Esophagus squamous epithelium (tissue), 5 donors: ENCODE measurements around the gene SLC25A43. TPM values are rescaled to one million over a fixed set of nuclear protein-coding genes. Genes with fewer than 3 reads are reported as not detected.
A peak's percentile ranks its signal among the peaks of the same experiment; 100 is the strongest.

Experiments used
- DNase-seq: peaks from one replicate; lab custom pipeline; 2025; lab: John Stamatoyannopoulos, UW
- H3K27ac ChIP-seq, 4 donors: fragments of 200-600 bp; sonication (generic); one replicate each; pipeline ENCODE4 v1.5.1; 2016 to 2019; ENCODE audit warnings: mild to moderate bottlenecking in 1 of 4
- H3K27me3 ChIP-seq, 4 donors: fragments of 200-600 bp; sonication (generic); 1 replicate in 3 of 4; 2 replicates in 1 of 4; pipeline versions ENCODE4 v1.5.1 to v1.6.0; 2017 to 2021; ENCODE audit warnings: antibody characterized with exemption in 1 of 4
- H3K36me3 ChIP-seq, 3 donors: fragments of 200-600 bp; sonication (generic); one replicate each; pipeline ENCODE4 v1.5.1; 2016 to 2019
- H3K4me1 ChIP-seq, 3 donors: fragments of 200-600 bp; sonication (generic); one replicate each; pipeline ENCODE4 v1.5.1; 2017 to 2019
- H3K4me3 ChIP-seq, 4 donors: fragments of 200-600 bp; sonication (generic); 1 replicate in 3 of 4; 2 replicates in 1 of 4; pipeline ENCODE4 v1.5.1; 2016 to 2019; ENCODE audit warnings: mild to moderate bottlenecking in 2 of 4, moderate library complexity in 1 of 4
- H3K9me3 ChIP-seq, 3 donors: fragments of 200-600 bp; sonication (generic); one replicate each; pipeline ENCODE4 v1.5.1; 2016 to 2019
- CTCF ChIP-seq, 6 experiments: fragments of 450-650 bp in 4 of 6; fragments of 200-600 bp in 2 of 6; sonication (generic) in 2 of 6; IDR thresholded peaks; one replicate each; pipeline ENCODE4 v1.5.1; 2016 to 2019; ENCODE audit warnings: antibody characterized with exemption in 6 of 6, mild to moderate bottlenecking in 4 of 6, moderate library complexity in 4 of 6
- POLR2A ChIP-seq, 4 donors: fragments of 450-650 bp; IDR thresholded peaks; one replicate each; pipeline ENCODE4 v1.6.1; 2017; ENCODE audit warnings: antibody characterized with exemption in 4 of 4, mild to moderate bottlenecking in 4 of 4, moderate library complexity in 3 of 4
- WGBS, 2 donors: methylation state at CpG; one replicate each; pipeline ENCODE4 v1.1.5; 2018; 5-methylcytosine and 5-hydroxymethylcytosine counted together
- intact Hi-C: fragments of 100-400 bp; cut with DNase I; formaldehyde crosslinking; loops from one replicate; pipeline ENCODE4 v1.15.0; 2022
- small RNA-seq, 4 donors: library from RNA; depleted of rRNA; stranded (forward); fragments of <200 nt; gene quantifications; one replicate each; pipeline ENCODE3, GENCODE V24; 2016
- total RNA-seq, 4 donors: library from RNA; depleted of rRNA; stranded (reverse); fragments of >200 nt; gene quantifications; one replicate each; pipeline ENCODE4 v1.1.0, GENCODE V29; 2016
- donor health status: DM: yes; HTN: yes; CAD: no.

Gene SLC25A43
- total RNA-seq, 4 donors from 2014 or later = 26.1 to 39.0 (median 33.3) TPM

GRCh38 chrX:119503484-119503861, 104.3 kb downstream of the SLC25A43 start:
- no peaks in the 10 kb centered on the region for H3K9me3 ChIP-seq
- no peak for DNase-seq
- peak overlapping the region; percentile 82 to 90 (median 84) for H3K27ac ChIP-seq
- peaks cover 8 to 48% (median 12%) of the 10 kb centered on the region in 3 donors for H3K4me1 ChIP-seq
- WGBS, 2 donors = 80% methylated on average over 1 of the region's 2 CpGs; no CpG with 5 or more reads in 1 of the 2 donors
- no peak overlapping the region for H3K4me3 ChIP-seq
- H3K27me3 ChIP-seq = no peaks in the 10 kb centered on the region
- TF ChIP-seq POLR2A (IDR thresholded peaks at IDR 0.05) (no peak), CTCF (IDR thresholded peaks at IDR 0.05) (no peak)
- intact Hi-C loops = no loop called here
- H3K36me3 ChIP-seq = no peaks in the 10 kb centered on the region

Small RNAs within 50 kb of the gene (small RNA-seq; reads per million reads assigned to genes)
- gene RNU1-67P (0.09 to 1.6 (median 0.22) reads per million in 4 donors), gene RNY3P16 (0 reads per million in 4 donors)

Other genes with a start within 250 kb of the SLC25A43 start
- 100 to 1,000 TPM in 1 of 4 donors, 10 to 100 TPM in 3; 50.5 to 105 (median 68.3) TPM for gene PGRMC1, start 163.1 kb upstream of the SLC25A43 start, total RNA-seq
- gene SLC25A5, start 69.1 kb downstream of the SLC25A43 start, total RNA-seq = 100 to 1,000 TPM; 427 to 606 (median 480) TPM
- gene STEEP1, start 166.1 kb downstream of the SLC25A43 start, total RNA-seq = 10 to 100 TPM; 14.8 to 31.1 (median 17.2) TPM
- gene UBE2A, start 175.2 kb downstream of the SLC25A43 start, total RNA-seq = 10 to 100 TPM; 26.7 to 40.9 (median 38.8) TPM
- 1 to 10 TPM; 5.5 to 9.0 (median 7.9) TPM for gene NKRF, start 207.1 kb downstream of the SLC25A43 start, total RNA-seq